Measurements from ENCODE around the gene UMPS.

GRCh38 chr3:124773351-124774326 is 43.4 kb downstream of the UMPS start:
- no peak for TF ChIP-seq CTCF (conservative IDR thresholded peaks at IDR 0.05; ENCODE audit: low read length)
- no peak for TF ChIP-seq EZH2phosphoT487 (IDR thresholded peaks at IDR 0.05; ENCODE audit: borderline replicate concordance)

Data from Loucy (cell line).